Measurements from ENCODE around the gene TUBG2. TPM values are rescaled to one million over a fixed set of nuclear protein-coding genes. Genes with fewer than 3 reads are reported as not detected.
"Not testable (repeated sequence)": the region's sequence is repeated elsewhere in the genome, so short reads cannot be mapped to it uniquely, and the experiment has no call there.

Gene TUBG2
- total RNA-seq, result 26.9 and 31.3 TPM in 2 replicates
- long read RNA-seq, transcript TUBG2-201 (11 exons, 1,761 nt), result major isoform, 9 of 33 reads
- long read RNA-seq, partial matches to known transcripts, result 14 of 33 reads
- long read RNA-seq, other reads (novel, unspliced or antisense), result 10 of 33 reads

DNA sequence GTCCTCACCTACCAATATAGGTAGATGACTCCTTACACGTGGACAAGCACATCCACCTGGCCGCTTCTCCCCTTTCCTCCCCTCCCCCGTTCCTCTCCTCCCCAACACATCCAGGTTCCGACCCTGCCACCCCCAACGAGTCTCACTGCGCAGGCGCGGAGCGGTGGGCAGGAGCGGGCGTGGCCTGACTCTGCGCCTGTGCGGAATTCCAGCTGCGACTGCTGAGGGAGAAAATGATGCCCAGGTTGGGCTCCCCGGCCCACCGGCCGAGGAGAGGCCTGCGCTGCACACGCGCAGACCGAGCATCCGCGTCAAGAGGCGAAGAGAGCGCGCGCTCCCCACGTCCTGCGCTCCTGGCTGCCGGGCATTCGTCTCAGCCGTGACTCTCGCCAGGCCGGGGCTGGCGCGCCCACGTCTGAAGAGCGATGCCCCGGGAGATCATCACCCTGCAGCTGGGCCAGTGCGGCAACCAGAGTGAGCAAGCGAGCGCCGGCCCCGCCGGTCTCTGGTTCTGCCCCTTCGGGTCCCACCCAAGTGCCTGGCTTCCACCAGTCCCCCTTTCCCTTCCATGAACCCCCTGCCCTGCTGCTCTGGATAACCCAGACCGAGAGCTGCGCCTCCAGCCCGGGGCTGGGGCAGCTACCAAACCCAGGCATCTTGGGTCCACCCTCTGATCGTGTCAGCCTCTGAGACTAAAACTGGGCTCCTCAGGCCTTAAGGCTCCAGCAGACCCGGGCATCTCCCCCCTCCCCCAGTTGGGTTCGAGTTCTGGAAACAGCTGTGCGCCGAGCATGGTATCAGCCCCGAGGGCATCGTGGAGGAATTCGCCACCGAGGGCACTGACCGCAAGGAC, at the start of gene TUBG2:
TUBG2 (plus strand) TSS at position 206 of the 853 bp plus-strand sequence; CDS start at position 426, 220 bp downstream.
- Mint-ChIP-seq H3K9me3 (ENCODE audit: low read depth) (peaks cover 4% of the 10 kb centered on the region), H3K4me1 (ENCODE audit: low read depth) (peaks cover 4% of the 10 kb centered on the region), H3K27me3 (peaks cover 10% of the 10 kb centered on the region), H3K27ac (peak within 1 kb of the TSS; percentile 95), H3K4me3 (ENCODE audit: low read depth) (peak within 1 kb of the TSS; percentile 87), H3K36me3 (ENCODE audit: insufficient read depth) (peaks cover 8% of the 10 kb centered on the region)
- peak; percentile 91 for DNase-seq (ENCODE audit: low spot score, unreplicated experiment)
- TF ChIP-seq, protein P1, sequence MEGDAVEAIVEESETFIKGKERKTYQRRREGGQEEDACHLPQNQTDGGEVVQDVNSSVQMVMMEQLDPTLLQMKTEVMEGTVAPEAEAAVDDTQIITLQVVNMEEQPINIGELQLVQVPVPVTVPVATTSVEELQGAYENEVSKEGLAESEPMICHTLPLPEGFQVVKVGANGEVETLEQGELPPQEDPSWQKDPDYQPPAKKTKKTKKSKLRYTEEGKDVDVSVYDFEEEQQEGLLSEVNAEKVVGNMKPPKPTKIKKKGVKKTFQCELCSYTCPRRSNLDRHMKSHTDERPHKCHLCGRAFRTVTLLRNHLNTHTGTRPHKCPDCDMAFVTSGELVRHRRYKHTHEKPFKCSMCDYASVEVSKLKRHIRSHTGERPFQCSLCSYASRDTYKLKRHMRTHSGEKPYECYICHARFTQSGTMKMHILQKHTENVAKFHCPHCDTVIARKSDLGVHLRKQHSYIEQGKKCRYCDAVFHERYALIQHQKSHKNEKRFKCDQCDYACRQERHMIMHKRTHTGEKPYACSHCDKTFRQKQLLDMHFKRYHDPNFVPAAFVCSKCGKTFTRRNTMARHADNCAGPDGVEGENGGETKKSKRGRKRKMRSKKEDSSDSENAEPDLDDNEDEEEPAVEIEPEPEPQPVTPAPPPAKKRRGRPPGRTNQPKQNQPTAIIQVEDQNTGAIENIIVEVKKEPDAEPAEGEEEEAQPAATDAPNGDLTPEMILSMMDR (IDR thresholded peaks at IDR 0.05; ENCODE audit: unreplicated experiment), result no peak

DNA sequence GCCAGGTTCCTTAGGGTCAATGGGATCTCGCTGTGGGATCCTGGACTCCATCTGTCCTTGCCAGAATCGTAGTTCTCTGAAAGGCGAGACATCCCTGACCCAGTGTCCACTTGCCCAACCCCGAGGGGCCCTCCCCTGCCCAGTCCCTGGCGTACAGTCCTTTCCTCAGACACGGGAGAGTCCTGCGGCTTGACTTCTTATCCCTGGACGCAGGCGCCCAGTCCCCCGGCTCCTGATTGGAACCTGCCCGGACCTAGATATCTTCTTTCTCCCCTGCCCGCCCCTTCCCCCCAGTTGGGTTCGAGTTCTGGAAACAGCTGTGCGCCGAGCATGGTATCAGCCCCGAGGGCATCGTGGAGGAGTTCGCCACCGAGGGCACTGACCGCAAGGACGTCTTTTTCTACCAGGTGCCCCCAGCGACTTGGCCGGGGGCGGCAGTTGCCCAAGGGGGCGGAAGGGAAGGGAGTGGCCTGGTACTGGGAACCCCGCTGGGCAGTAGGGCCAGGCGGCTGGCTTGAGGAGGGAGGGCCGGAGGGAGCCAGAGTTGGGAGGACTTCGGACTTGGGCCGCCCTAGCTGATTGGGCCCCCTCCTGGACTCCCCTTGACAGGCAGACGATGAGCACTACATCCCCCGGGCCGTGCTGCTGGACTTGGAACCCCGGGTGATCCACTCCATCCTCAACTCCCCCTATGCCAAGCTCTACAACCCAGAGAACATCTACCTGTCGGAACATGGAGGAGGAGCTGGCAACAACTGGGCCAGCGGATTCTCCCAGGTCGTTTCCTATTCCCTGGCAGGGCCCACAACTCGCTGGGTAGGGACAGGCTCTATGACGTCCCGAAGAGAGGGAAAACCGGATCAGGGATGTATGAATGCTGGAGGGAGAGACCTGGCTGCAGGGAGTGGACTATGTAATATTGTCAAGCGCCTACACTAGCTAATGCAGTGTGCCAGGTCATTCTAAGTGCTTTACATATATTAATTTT, 49.0 kb upstream of the TUBG2 start:
- peak; percentile 24 for DNase-seq (ENCODE audit: low spot score, unreplicated experiment)
- Mint-ChIP-seq H3K36me3 (ENCODE audit: insufficient read depth) (peaks cover 14% of the 10 kb centered on the region), H3K4me1 (ENCODE audit: low read depth) (peaks cover 22% of the 10 kb centered on the region), H3K27ac (peak overlapping the region; percentile 97), H3K4me3 (ENCODE audit: low read depth) (peak overlapping the region; percentile 97)
- H3K27me3 Mint-ChIP-seq; H3K9me3 Mint-ChIP-seq (ENCODE audit: low read depth): not testable (repeated sequence)

DNA sequence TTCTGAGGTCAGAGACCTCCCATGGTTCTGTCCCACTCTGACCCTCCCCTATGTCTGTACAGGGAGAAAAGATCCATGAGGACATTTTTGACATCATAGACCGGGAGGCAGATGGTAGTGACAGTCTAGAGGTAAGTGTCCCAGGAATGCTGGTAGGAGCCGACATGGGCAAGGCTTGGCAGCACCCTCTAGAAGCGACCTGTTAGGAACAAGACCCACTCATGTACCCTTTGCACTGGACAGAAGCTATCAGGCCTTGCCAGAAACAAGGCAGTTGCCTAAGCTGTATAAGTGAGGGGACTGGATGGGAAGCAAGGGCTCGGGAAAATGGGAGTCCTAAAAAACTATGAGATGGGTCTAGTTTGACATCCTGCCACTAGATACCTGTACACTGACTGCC, 47.1 kb upstream of the TUBG2 start:
- Mint-ChIP-seq H3K4me1 (ENCODE audit: low read depth) (peaks cover 15% of the 10 kb centered on the region), H3K9me3 (ENCODE audit: low read depth) (no peaks in the 10 kb centered on the region), H3K36me3 (ENCODE audit: insufficient read depth) (peaks cover 15% of the 10 kb centered on the region), H3K27ac (no peak overlapping the region), H3K27me3 (no peaks in the 10 kb centered on the region), H3K4me3 (ENCODE audit: low read depth) (no peak overlapping the region)
- TF ChIP-seq, protein P1 (IDR thresholded peaks at IDR 0.05; ENCODE audit: unreplicated experiment), result no peak
- DNase-seq (ENCODE audit: low spot score, unreplicated experiment), result no peak

DNA sequence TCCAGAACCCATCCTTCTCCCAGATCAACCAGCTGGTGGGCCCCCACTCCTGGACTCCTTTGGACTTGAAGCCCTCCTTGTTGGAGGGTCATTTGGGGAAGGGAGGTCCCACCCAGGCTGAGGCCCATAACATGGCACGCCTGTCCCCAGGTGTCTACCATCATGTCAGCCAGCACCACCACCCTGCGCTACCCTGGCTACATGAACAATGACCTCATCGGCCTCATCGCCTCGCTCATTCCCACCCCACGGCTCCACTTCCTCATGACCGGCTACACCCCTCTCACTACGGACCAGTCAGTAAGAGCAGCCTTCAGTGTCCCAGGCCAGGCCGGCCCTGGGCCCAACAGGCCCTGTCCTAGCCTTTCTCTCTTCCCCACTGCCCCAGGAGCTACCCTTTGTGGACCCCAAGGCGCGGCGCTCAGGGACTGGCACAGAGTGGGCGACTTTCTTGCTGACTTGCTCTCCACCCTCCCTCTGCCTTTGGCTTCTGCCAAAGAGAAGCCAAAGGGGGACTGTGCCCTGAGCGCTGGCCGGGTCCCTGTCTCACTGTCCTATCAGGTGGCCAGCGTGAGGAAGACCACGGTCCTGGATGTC, 45.3 kb upstream of the TUBG2 start:
- TF ChIP-seq, protein P1 (IDR thresholded peaks at IDR 0.05; ENCODE audit: unreplicated experiment), result no peak
- Mint-ChIP-seq H3K27ac (no peak overlapping the region), H3K9me3 (ENCODE audit: low read depth) (no peaks in the 10 kb centered on the region), H3K27me3 (no peaks in the 10 kb centered on the region), H3K4me3 (ENCODE audit: low read depth) (no peak overlapping the region), H3K36me3 (ENCODE audit: insufficient read depth) (peaks cover 15% of the 10 kb centered on the region), H3K4me1 (ENCODE audit: low read depth) (peaks cover 7% of the 10 kb centered on the region)
- DNase-seq (ENCODE audit: low spot score, unreplicated experiment), result no peak

DNA sequence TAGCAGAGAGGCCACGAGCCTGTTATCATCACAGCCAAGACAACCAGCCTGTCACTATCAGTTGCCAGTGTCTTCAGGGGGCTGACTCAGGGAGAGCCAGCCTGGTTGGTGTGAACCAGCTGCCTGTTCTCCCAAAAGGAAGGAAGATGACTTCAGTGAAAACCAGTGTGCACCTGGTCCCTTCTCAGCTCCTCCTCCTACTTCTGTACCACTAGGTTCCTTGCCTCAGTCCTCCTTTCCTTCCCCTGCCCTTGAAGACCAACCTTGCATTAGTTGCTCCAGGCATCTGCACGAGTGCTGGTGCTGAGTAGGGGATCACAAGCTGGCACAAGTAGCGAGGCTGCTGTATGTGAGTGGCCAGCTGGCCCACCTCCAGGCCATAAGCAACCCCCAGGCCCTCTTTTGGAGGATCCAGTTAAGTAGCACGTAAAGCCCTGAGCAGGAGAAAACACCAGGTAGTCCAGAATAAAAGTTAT, 41.1 kb upstream of the TUBG2 start:
- Mint-ChIP-seq H3K36me3 (ENCODE audit: insufficient read depth) (peaks cover 11% of the 10 kb centered on the region), H3K27me3 (no peaks in the 10 kb centered on the region), H3K4me1 (ENCODE audit: low read depth) (peaks cover 5% of the 10 kb centered on the region), H3K4me3 (ENCODE audit: low read depth) (no peak overlapping the region), H3K9me3 (ENCODE audit: low read depth) (no peaks in the 10 kb centered on the region), H3K27ac (peak overlapping the region; percentile 33)
- TF ChIP-seq, protein P1 (IDR thresholded peaks at IDR 0.05; ENCODE audit: unreplicated experiment), result no peak
- no peak for DNase-seq (ENCODE audit: low spot score, unreplicated experiment)
